Spleen (tissue), 7 donors: ENCODE results near the gene BRD1.

Experiments used
- CTCF ChIP-seq, 11 experiments: fragments of 200-600 bp in 7 of 11; fragments of 450-650 bp in 4 of 11; sonication (generic) in 4 of 11; IDR thresholded peaks in 8 of 11; conservative IDR thresholded peaks in 3 of 11; 1 replicate in 7 of 11; 2 replicates in 4 of 11; pipeline versions ENCODE4 v1.4.0 to v1.8.0; 2016 to 2021; ENCODE audit warnings: antibody characterized with exemption in 11 of 11, inconsistent platforms in 4 of 11, mild to moderate bottlenecking in 1 of 11
- POLR2A ChIP-seq, 3 donors: fragments of 450-650 bp; IDR thresholded peaks; one replicate each; pipeline ENCODE4 v1.5.1; 2017; ENCODE audit warnings: antibody characterized with exemption in 3 of 3, mild to moderate bottlenecking in 1 of 3
- POLR2AphosphoS5 ChIP-seq, 3 donors: sonication (generic); formaldehyde crosslinking; IDR thresholded peaks; one replicate each; pipeline ENCODE4 v1.5.1; 2017; ENCODE audit warnings: antibody characterized with exemption in 3 of 3
- donor health status: DM: no; HTN: no; CAD: no; lungs with moderate emphysema.
- donor health status: DM: no; HTN: no; CAD: no.
- donor health status: DM: no; HTN: no; CAD: no.

GRCh38 chr22:49867303-49868265, 39.9 kb upstream of the BRD1 start:
- TF ChIP-seq CTCF (IDR thresholded peaks at IDR 0.05 in 8 of 11, conservative IDR thresholded peaks at IDR 0.05 in 3 of 11) (no peak), POLR2A (IDR thresholded peaks at IDR 0.05) (no peak), POLR2AphosphoS5 (IDR thresholded peaks at IDR 0.05) (peak in 2 of 3 donors; percentile 32 to 60)
